Prostate gland (tissue), 2 donors: Measurements from ENCODE around the gene NEURL1.

ENCODE experiments used
- POLR2A ChIP-seq: fragments of 450-650 bp; IDR thresholded peaks from one replicate; pipeline ENCODE4 v1.6.1; 2016; ENCODE audit warnings: antibody characterized with exemption, mild to moderate bottlenecking
- POLR2AphosphoS5 ChIP-seq: sonication (generic); formaldehyde crosslinking; IDR thresholded peaks from one replicate; pipeline ENCODE4 v1.6.1; 2017; ENCODE audit warnings: antibody characterized with exemption
- TF ChIP-seq, protein P1 (sequence below), 4 experiments: fragments of 200-600 bp in 2 of 4; fragments of 450-650 bp in 2 of 4; sonication (generic) in 2 of 4; IDR thresholded peaks; 1 replicate in 3 of 4; 2 replicates in 1 of 4; pipeline ENCODE4 v1.5.1; 2016 to 2019; ENCODE audit warnings: antibody characterized with exemption in 4 of 4, mild to moderate bottlenecking in 2 of 4, moderate library complexity in 2 of 4

DNA sequence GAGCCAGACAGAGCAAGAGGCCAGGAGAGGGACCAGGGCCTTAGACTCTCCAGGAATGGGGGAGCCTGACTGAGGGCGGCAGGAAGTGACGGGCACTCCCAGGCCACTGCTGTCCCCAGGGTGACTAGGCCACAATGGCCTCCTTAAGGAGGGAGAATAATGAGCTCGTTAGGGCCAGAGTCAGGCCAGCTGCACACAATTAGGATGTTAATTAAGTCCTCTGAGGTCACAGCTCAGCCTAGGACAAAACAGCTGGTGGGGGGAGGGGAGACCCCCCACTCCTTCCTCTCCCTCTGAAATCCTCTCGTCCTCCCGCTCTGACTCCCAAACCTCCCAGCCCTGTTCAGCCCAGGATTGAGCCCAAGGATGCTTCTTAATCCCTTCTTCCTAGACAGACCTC lies 143.0 kb downstream of the NEURL1 start:
- TF ChIP-seq, protein P1, sequence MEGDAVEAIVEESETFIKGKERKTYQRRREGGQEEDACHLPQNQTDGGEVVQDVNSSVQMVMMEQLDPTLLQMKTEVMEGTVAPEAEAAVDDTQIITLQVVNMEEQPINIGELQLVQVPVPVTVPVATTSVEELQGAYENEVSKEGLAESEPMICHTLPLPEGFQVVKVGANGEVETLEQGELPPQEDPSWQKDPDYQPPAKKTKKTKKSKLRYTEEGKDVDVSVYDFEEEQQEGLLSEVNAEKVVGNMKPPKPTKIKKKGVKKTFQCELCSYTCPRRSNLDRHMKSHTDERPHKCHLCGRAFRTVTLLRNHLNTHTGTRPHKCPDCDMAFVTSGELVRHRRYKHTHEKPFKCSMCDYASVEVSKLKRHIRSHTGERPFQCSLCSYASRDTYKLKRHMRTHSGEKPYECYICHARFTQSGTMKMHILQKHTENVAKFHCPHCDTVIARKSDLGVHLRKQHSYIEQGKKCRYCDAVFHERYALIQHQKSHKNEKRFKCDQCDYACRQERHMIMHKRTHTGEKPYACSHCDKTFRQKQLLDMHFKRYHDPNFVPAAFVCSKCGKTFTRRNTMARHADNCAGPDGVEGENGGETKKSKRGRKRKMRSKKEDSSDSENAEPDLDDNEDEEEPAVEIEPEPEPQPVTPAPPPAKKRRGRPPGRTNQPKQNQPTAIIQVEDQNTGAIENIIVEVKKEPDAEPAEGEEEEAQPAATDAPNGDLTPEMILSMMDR (IDR thresholded peaks at IDR 0.05): no peak
- TF ChIP-seq POLR2A: no peak
- no peak for TF ChIP-seq POLR2AphosphoS5
